ENCODE results near the gene PFKP.

PFKP gene

DNA sequence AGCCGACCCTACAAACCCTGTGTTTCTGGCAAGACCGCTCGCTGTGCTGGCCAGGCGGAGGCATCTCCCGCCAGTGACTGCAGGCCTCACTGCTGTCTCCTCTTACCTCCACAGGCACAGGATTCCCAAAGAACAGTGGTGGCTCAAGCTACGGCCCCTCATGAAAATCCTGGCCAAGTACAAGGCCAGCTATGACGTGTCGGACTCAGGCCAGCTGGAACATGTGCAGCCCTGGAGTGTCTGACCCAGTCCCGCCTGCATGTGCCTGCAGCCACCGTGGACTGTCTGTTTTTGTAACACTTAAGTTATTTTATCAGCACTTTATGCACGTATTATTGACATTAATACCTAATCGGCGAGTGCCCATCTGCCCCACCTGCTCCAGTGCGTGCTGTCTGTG is 69.0 kb downstream of the PFKP start:
- DNase-seq (ENCODE audit: low spot score) = no peak

DNA sequence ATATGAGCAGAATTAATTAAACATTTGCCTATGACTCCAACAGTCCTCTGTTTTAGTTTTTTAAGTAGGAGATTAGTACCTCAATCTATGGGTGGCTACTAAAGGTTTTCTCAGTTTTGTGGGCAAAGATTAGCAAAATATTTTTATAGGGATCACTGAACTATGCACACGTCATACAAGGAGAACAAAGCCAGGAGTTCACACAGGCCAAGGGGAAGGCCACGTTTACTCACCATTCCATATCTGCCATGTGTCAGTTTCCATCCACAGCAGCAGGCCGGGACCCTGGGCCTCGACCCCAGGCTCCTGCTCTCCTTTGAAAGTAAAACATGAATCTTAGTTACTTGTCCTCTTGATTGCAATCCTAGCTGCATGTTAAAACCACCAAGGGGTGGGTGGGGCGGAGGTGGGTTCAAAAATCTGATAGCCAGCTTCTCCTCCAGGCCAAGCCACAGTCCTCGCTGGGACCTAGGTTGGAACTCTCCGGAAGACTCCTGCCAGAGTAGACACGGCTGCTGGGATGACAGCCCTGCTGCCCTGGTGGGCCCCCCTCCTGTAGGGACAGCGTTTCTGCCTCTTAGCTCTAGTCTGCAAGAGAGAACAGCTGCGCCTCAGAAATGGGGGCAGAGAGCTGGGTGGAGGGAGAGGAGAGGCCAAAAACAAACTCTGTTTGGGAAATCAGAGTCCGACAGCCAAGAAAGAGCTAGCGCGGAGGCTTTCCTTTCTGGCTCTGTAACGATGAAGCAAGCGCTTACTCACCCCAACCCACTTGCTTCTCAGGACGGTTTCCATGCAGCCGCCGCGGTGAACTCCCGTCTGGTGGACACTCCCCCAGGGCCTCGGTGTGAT is 69.6 kb downstream of the PFKP start:
- DNase-seq (ENCODE audit: low spot score) = no peak

DNA sequence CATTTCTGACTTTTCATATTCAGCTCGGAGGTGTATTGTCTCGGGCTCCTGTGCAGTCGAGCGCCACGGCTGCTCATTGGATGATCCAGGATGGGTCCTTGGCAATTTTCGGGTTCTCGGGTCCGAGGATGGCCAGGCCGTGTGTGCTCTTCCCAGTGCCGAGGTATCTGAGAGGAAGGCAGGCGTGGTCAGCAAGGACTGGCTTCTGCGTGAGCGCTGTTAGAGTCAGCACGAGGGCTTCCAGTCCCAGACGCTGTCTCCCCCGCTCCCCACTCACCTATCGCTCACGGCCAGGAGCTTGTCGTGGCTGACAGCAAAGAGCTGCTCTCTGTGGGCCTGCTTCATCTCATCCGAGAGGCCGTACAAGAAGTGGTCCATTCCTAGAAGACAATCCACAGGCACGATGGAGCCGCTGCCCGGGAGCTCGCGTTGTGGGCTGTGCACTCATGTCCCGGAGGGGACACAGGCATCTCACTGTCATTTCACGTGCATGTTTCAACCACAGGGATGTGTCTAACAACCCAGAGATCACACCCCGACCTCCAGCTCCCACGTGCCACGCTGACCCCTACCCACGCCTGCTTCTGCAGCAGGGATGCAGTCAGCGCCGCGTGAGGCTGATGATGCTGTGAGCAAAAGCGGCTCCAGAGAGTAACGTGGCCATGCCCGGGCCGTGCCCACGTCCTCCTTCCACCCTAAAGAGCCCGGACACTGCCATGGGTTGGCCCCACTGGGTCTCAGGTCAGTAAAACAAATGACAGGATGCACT is 70.8 kb downstream of the PFKP start:
- no peak for DNase-seq (ENCODE audit: low spot score)

DNA sequence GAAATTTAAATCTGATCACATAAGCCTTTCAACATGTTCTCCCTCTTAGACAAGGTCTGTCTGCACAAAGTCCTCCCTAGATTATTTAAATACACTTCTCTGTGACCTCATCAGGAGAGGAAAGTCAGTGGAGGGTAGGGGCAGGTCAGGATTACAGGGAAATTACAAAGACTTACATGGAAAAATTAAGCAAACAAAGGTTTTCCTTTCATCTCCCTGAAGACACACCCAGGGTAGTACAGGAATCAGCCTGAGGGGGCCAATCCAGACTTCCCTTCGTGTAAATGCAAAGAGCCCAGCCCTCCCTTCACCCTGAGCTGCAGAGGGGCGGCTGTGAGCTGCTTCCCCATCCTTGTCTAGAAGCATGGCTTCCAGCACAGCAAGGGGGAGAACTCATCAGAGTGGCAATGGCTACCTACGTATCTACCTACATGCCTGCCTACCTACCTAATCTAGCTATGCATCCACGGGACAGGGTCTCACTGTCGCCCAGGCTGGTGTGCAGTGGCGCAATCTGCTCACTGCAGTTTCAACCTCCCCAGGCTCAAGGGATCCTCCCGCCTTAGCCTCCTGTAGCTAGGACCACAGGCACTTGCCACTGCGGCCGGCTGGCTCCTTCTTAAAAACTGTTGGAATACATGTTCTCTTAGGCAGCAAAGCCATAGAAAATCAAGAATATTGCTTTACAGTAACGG is 72.0 kb downstream of the PFKP start:
- no peak for DNase-seq (ENCODE audit: low spot score)

DNA sequence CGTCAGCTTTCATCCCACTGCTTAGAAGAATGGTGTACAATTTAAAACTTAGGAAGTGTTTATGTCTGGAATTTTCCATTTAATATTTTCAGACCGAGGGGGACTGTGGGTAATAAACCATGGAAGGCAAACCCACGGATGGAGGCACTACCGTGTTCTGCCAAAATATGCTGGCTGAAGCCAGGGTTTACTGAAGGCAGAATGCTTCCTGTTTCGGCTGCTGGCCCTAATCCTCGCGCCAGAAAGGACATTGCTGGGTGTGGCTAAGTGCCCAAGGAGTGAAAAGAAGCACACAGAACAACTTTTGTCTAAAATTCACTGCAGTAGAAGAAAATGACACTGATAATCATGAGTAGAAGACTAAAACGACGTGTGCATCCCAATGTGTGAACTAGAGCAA is 72.9 kb downstream of the PFKP start:
- DNase-seq (ENCODE audit: low spot score) = no peak

- no peak for DNase-seq (ENCODE audit: low spot score)
Observed at GRCh38 chr10:3141351-3142005, 74.1 kb downstream of the PFKP start.

DNA sequence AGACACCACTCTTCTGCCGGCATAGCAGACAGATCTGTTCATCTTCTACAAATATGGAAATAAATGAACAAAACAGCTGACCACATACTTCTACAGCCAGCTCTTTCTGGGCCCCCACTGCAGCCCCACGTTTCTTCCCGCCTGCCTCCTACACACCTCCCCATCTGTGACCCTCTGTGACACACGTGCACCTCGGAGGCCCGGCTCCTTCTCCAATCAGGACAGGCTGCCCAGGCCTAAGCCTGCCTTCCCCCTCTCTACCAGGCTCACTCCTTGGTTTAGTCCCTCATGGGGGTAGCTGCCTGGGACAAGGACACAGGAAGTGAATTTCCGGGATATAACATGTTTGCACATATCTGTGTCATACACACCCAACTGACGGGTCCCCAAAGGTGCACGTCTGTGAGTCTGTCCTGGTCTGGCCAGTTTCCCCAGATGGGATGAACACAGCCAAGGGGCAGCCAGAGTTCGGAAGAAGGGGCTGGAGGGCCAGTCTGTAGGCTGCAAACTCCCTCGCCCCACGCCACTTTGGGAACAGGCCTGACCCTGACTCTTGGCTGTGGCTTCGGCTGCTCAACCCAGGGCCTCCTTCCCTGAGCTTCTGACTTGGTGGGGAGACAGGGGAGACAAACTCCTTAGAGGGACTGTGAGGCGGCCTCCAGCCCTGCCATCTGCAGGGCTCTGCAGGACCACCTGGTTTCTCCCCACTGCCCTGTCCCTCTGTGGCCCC is 75.0 kb downstream of the PFKP start:
- no peak for DNase-seq (ENCODE audit: low spot score)

DNA sequence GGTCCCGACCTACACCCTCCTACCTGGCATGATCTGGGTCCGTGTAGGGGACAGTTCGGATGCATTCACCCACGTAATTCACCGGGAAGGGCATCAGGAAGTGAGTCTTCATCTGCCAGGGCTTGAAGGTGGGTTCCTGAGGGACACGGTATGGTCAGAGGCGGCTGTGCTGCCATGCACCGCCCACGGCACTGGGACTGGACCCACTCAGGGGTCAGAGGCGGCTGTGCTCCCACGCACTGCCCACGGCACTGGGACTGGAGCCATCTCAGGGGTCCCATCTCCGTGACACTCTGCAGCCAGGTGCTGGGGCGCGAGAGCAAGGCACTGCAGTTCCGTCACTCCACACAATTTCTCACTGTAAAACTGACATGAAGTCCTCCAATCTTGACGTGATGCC is 76.0 kb downstream of the PFKP start:
- no peak for DNase-seq (ENCODE audit: low spot score)

- no peak for DNase-seq (ENCODE audit: low spot score)
Observed at GRCh38 chr10:3143791-3144434, 76.6 kb downstream of the PFKP start.

DNA sequence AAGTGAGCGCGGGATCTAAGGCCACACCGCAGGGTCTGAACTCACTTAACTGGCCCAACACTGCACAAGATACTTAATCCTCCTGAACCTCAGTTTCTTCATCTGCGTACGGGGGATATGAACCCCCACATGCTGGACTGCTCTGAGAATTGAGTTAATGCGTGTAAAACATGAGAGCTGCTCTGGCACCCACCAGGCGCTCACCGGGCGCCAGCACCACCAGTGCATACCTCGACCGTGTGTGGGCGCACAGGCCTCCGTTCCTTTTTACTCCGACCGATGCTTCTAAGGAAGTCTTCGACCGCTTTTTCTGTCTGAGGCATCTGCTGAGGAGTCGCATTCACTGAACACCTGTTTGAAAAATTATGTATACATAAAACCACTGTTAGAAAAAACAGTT is 78.0 kb downstream of the PFKP start:
- DNase-seq (ENCODE audit: low spot score) = no peak

DNA sequence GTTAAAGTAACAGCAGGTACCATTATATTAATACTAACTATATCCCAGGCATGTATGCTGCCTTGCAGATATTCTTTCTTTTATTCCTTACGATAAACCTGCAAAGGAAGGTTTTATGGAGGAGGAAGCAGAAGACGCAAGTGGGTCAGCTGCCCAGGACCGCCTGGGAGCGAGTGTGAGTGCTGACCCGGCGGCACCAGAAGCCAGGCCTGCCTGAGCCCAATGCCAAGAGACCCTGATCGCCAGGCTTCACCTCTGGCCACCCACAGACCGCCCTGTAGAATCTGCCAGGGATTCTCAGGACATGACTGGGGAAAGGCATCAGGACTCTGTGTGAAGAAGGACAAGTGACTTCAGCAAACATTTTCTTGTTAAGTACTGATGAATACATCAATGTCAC is 78.9 kb downstream of the PFKP start:
- DNase-seq (ENCODE audit: low spot score) = no peak

DNA sequence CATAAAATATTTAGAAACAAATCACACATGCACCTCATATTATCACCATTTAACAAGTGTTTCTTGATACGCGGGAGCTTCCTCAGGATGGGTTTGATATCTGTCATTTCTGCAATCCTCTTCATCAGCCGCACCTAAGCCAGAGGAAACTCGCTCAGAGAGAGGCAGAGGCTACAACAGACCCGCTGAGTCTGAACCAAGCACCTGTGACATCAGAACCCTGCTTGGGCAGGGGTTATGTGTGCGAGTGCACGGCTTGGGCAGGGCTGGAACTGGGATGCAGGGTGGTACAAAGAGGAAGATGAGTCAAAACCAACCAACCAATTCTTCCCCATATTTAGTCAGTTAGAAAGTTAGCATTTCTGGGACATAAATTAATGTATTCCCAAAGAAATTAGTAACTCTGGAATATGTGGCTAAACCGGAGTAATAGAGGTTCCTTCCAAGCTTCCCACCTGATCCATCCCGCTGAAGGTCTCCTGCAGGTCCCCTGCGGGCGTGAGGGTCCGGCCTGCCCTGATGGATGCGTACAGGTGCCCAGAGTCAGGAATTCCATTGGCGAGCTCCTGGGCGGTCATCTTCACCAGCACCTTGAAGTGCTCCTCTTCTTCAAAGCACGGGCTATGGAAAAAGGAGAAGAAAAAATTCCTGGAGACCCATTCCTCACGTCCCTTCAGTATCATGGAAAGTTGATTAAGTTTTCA is 79.9 kb downstream of the PFKP start:
- no peak for DNase-seq (ENCODE audit: low spot score)

GRCh38 chr10:3148041-3148440 is 80.7 kb downstream of the PFKP start:
- no peak for DNase-seq (ENCODE audit: low spot score)

- no peak for DNase-seq (ENCODE audit: low spot score)
Observed at GRCh38 chr10:3148994-3149393, 81.6 kb downstream of the PFKP start.

DNA sequence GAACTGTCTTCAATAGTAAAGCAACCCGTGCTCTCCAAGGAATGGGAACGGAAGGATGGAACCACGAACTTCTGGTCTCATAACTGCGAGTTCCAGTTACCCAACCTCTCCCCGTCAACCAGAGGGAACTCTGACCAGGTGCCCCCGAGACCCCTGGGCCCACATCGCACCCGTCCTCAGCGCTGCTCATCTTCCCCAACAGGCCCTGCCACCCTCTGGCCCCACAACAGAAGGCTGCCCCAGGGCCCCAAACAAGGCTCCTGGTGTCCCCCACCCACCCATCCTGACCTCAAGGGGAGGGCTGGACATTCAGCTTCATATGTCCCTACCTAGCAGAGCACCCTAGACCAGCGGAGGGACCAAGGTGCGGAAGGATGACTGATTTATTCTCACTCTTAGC is 82.6 kb downstream of the PFKP start:
- no peak for DNase-seq (ENCODE audit: low spot score)

DNA sequence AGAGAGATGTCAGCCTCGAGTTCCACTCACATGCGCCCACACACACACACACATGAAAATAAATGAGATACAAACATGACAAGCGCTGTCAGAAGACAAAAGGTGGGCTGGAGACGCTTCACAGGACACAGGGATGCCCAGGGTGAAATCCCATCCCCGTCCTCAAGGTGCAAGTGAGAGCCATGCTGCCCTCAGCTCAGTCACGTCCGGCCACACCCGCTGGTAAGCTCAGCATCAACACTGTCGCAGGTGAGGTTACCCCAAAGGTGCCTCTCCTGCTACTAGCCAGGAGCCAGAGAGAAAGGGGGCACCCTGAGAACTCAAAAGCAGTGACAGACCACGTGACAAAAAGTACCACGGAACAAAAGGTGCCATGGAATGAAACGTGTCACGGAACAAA is 83.0 kb downstream of the PFKP start:
- DNase-seq (ENCODE audit: low spot score) = no peak

DNA sequence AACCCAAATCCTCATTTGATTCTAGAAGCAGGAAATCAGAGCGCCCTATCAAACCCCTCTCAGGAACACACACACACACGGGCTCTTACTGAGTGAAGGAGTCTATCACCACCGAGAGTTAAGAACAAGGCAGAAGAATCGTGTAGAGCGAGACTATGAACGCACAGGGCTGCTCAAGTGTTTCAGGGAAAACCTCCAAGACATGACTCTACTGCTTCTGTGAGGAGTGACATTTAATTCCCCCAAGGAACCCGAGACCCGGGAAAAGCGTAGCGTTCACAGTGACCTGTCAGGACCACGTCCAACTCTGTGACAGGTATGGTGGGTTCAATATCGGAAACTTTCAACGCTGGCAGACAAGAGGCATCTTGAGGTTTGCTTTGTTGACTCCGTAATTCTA is 83.6 kb downstream of the PFKP start:
- no peak for DNase-seq (ENCODE audit: low spot score)

DNA sequence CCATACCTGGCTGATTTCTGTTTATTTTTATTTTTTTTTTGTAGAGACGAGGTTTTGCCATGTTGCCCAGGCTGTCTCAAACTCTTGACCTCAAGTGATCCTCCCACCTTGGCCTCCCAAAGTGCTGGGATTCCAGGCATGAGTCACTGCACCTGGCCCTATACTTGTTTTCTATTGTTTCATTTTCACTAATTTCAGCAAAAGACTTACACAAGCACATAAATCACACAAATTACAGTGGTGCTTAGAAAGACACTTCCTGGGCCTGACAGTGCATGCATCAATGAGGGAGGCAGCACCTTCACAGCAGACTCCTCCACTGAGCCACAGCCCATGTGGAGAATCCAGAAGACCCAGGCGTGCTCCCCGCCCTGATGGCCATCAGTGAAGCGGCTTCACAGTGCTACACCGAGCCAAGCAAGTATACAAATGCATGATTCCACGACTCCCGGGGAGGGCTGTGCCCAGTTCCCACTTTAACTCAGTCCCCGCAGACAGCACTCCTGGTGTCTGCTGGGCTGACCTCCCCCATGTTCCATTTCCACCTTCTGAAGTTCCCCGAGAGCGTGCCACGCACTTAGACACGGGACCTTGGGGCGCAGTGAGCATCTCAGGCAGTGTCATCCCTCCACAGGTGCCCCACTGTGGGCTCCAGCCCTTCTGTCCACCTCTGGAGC is 84.7 kb downstream of the PFKP start:
- DNase-seq (ENCODE audit: low spot score) = no peak

- no peak for DNase-seq (ENCODE audit: low spot score)
Observed at GRCh38 chr10:3152566-3152935, 85.2 kb downstream of the PFKP start.

GRCh38 chr10:3154666-3155065 is 87.3 kb downstream of the PFKP start:
- no peak for DNase-seq (ENCODE audit: low spot score)

Measured in activated CD4-positive, alpha-beta T cell treated with anti-CD3 and anti-CD28 coated beads, Interleukin-2, Interleukin-4, amounts not matched to agents 100 ng/mL and 50 ng/mL, durations not matched to agents 16 hours and 8 hours (primary cell).